ENCODE results near the gene AGAP6.
"Not testable (repeated sequence)": the region's sequence is repeated elsewhere in the genome, so short reads cannot be mapped to it uniquely, and the experiment has no call there.

DNA sequence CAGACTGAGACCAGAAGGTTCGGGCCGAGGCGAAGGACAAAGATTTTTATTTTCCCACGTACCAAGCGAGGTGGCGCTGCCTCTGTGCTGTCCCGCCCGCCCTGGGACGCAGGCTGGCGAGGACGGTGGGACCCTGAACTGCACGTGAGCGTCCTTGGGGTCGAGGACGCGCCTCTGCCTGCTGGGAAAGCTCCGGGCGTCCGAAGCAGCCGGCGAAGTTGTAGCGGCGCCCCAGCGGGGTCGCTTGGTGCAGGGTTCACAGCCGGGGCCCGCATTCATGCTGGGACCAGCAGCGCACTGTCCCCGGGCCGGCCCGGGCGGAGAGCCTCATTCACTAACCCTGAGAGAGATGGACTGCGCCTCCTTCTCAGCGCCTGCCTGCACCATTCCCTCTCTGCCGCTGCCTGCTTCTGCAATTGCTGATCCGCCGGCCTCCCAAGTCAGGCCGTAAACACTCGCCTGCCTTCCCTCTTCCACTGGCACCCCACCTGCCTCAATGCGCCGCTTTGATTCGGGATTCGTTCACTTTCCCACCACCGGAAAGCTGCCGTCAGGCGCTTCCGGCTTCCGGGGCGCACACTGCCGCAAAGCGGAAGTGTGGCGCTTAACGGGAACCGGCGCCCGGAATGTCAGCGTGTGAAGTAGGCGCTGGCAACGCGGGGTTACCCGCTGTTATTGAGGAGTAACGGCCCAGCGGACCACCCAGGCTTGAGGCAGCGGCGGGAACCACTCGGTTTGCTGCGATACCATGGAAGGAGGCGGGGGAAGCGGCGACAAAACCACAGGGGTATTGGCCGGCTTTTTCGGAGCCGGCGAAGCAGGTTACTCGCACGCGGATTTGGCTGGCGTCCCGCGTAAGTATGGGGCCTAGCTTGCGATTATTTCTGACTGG lies 46.5 kb upstream of the AGAP6 start, which contains the start of the genes PARG and TIMM23B:
- not testable (repeated sequence) for TF ChIP-seq POLR2A (IDR thresholded peaks at IDR 0.05)
- peak; percentile 54 to 83 for TF ChIP-seq POLR2AphosphoS5 (IDR thresholded peaks at IDR 0.05; ENCODE audit: insufficient read depth in 1 of 2, low read depth in 1 of 2)
- TF ChIP-seq, protein P1, sequence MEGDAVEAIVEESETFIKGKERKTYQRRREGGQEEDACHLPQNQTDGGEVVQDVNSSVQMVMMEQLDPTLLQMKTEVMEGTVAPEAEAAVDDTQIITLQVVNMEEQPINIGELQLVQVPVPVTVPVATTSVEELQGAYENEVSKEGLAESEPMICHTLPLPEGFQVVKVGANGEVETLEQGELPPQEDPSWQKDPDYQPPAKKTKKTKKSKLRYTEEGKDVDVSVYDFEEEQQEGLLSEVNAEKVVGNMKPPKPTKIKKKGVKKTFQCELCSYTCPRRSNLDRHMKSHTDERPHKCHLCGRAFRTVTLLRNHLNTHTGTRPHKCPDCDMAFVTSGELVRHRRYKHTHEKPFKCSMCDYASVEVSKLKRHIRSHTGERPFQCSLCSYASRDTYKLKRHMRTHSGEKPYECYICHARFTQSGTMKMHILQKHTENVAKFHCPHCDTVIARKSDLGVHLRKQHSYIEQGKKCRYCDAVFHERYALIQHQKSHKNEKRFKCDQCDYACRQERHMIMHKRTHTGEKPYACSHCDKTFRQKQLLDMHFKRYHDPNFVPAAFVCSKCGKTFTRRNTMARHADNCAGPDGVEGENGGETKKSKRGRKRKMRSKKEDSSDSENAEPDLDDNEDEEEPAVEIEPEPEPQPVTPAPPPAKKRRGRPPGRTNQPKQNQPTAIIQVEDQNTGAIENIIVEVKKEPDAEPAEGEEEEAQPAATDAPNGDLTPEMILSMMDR (IDR thresholded peaks at IDR 0.05), result not testable (repeated sequence)
